Right atrium auricular region (tissue), 2 donors: ENCODE results near the gene ASB1. TPM values are rescaled to one million over a fixed set of nuclear protein-coding genes. Genes with fewer than 3 reads are reported as not detected.

Experiments used
- DNase-seq: peaks from one replicate; pipeline ENCODE4 v3.0.0-alpha.2; 2019; ENCODE audit warnings: low spot score
- H3K27ac ChIP-seq, 2 donors: fragments of 200-600 bp; sonication (generic); 1 replicate in 1 of 2; 2 replicates in 1 of 2; pipeline ENCODE4 v1.5.1; 2016 to 2019
- H3K27me3 ChIP-seq, 2 donors: fragments of 200-600 bp; sonication (generic); one replicate each; pipeline versions ENCODE4 v1.5.1 to v1.6.0; 2017 to 2019
- H3K36me3 ChIP-seq: fragments of 200-600 bp; sonication (generic); one replicate; pipeline ENCODE4 v1.5.1; 2016
- H3K4me1 ChIP-seq, 2 donors: fragments of 200-600 bp; sonication (generic); one replicate each; pipeline versions ENCODE4 v1.5.1 to v1.6.0; 2017 to 2019
- H3K4me3 ChIP-seq, 2 donors: fragments of 200-600 bp; sonication (generic); 1 replicate in 1 of 2; 2 replicates in 1 of 2; pipeline ENCODE4 v1.5.1; 2017 to 2019; ENCODE audit warnings: mild to moderate bottlenecking in 1 of 2, moderate library complexity in 1 of 2
- H3K9me3 ChIP-seq, 2 donors: fragments of 200-600 bp; sonication (generic); one replicate each; pipeline ENCODE4 v1.5.1; 2019
- CTCF ChIP-seq, 2 donors: fragments of 200-600 bp; sonication (generic); IDR thresholded peaks; one replicate each; pipeline ENCODE4 v1.5.1; 2019; ENCODE audit warnings: antibody characterized with exemption in 2 of 2
- total RNA-seq, 2 donors: library from RNA; depleted of rRNA; stranded (reverse); fragments of >200 nt; gene quantifications; one replicate each; pipeline ENCODE4 v1.1.0, GENCODE V29; 2016

The ASB1 gene
- total RNA-seq, 2 donors from 2014 or later: 32.3 to 43.6 TPM

DNA sequence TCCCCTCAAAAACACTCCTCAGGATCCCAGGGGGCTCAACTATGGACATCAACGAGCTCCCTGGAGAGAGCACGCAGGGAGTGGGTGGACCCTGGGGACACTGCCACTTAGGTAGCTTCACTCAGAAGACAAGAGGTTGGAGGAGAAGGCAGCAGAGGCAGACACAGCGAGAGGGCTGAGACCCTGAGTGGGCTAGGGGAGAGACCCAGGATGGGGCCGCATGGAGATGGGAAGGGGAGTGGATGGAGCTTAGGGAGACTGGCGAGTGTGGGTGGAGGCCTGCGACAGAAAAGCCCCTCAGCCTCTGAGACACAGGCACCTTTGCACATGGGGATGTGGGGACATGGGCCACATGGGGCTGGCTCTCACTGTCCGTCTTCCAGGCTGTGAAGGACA is 70.9 kb downstream of the ASB1 start:
- no peaks in the 10 kb centered on the region for H3K4me1 ChIP-seq
- no peak for TF ChIP-seq CTCF (IDR thresholded peaks at IDR 0.05)
- H3K27ac ChIP-seq: no peak overlapping the region
- no peak for DNase-seq
- no peaks in the 10 kb centered on the region for H3K36me3 ChIP-seq
- H3K4me3 ChIP-seq: no peak overlapping the region
- no peaks in the 10 kb centered on the region for H3K9me3 ChIP-seq
- H3K27me3 ChIP-seq: no peaks in the 10 kb centered on the region

GRCh38 chr2:238498188-238498587 is 71.5 kb downstream of the ASB1 start:
- no peaks in the 10 kb centered on the region for H3K36me3 ChIP-seq
- DNase-seq: no peak
- H3K4me3 ChIP-seq: no peak overlapping the region
- no peaks in the 10 kb centered on the region for H3K27me3 ChIP-seq
- H3K9me3 ChIP-seq: no peaks in the 10 kb centered on the region
- no peaks in the 10 kb centered on the region for H3K4me1 ChIP-seq
- no peak for TF ChIP-seq CTCF (IDR thresholded peaks at IDR 0.05)
- no peak overlapping the region for H3K27ac ChIP-seq

DNA sequence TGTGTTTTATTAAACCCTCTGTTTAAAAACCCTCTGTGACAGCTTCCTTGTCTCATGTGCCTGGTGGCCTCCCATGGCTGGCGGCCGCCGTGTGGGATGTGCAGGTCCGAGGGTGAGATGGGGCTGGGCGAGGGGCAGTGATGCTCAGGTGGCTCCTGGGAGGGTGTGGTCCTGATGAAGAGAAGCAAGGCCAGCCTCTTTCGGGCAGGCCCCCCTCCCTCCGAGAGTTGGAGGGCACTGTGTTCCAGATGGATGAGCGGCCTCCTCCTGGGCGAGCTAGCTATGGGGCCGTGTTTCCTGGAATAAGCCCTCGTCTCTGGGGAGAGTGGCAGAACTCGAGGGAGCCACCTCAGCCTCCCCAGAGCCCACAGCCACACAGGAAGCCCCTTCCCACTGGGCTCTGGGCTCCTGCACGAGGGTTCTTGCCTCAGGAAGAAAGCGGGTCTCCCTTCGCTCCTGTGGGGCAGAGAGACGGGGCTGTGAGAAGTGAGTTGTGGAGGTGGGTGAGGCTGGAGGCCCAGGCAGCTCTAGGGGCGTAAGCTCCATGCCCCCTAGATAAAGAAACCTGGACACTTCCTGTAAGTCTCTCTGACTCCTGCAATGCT is 72.1 kb downstream of the ASB1 start:
- Histone ChIP-seq H3K4me3 (no peak overlapping the region), H3K27ac (no peak overlapping the region), H3K4me1 (no peaks in the 10 kb centered on the region), H3K27me3 (no peaks in the 10 kb centered on the region), H3K36me3 (no peaks in the 10 kb centered on the region), H3K9me3 (no peaks in the 10 kb centered on the region)
- DNase-seq: no peak
- no peak for TF ChIP-seq CTCF (IDR thresholded peaks at IDR 0.05)

DNA sequence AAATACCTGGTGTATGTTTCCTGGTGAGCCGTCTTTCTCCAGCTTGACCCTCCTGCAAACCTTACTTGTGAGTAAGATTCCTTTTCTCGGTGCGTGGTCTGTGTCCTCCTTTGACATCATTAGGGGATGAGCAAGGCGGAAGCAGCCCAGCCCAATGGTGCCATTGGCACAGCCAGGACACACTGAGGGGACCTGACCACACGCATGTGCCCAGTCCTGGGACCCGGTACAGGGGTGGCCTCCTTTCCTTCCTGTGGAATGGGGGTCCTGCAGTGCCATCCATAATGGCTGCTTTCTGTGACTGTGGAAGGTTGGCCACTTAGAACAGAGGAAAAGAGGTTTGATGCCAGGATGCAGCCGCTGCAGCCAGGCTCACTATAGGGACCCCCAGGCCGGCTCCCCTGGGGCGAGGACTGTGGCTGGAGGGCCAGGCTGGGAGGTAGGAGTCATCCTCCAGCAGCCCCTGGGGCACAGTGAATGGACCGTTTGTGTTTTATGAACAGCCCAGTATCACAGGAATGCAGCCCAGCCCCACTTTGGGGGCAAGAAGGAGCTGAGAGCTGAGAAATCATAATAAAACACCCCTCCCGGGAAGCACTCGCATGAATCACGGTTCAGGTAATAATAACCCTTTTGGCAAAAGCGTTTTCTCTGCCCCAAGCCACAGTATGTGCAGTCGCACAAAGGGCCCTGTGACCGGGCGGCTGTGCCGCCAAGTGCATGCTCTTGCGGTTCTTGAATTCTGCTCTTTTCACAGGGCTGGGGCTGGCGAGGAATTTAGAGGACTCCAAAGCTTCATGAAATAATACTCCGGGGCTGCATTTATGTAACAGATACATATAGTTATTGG is 73.2 kb downstream of the ASB1 start:
- Histone ChIP-seq H3K4me1 (no peaks in the 10 kb centered on the region), H3K36me3 (no peaks in the 10 kb centered on the region), H3K27me3 (no peaks in the 10 kb centered on the region), H3K27ac (no peak overlapping the region), H3K4me3 (no peak overlapping the region), H3K9me3 (no peaks in the 10 kb centered on the region)
- no peak for TF ChIP-seq CTCF (IDR thresholded peaks at IDR 0.05)
- no peak for DNase-seq

DNA sequence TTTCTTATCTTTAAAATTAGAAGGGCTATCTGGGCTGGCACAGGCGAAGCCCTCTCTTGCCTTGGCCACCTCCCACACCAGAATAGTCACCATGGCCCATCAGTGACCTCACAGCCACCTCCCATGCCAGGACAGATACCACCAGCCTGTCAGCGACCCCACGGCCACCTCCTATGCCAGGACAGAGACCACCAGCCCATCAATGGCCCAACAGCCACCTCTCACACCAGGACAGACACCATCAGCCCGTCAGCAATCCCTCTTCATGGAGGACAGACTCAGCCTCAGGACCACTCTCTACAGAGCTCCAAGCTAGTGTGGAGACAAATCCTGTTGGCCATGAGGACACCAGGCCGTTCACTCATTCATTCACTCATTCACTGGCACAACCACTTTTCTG is 74.6 kb downstream of the ASB1 start:
- H3K4me1 ChIP-seq: no peaks in the 10 kb centered on the region
- H3K36me3 ChIP-seq: no peaks in the 10 kb centered on the region
- no peak for TF ChIP-seq CTCF (IDR thresholded peaks at IDR 0.05)
- no peak overlapping the region for H3K27ac ChIP-seq
- H3K27me3 ChIP-seq: no peaks in the 10 kb centered on the region
- H3K9me3 ChIP-seq: no peaks in the 10 kb centered on the region
- DNase-seq: no peak
- no peak overlapping the region for H3K4me3 ChIP-seq

Other genes starting within 250 kb of the ASB1 start
- 10 to 100 TPM; 15.9 to 17.6 TPM for gene ILKAP, start 223.2 kb upstream of the ASB1 start, total RNA-seq
- 1 to 10 TPM; 2.5 to 4.8 TPM for gene HES6, start 186.9 kb upstream of the ASB1 start, total RNA-seq
- 1 to 10 TPM; 5.2 to 9.4 TPM for gene PER2, start 138.3 kb upstream of the ASB1 start, total RNA-seq
- 1 to 10 TPM; 5.0 to 5.8 TPM for gene TRAF3IP1, start 106.4 kb upstream of the ASB1 start, total RNA-seq